T-helper 2 cell treated with Interferon-gamma antibody and Interleukin-4, amounts not matched to agents 100 ng/mL and 5 ng/mL, for 36 hours (primary cell): ENCODE measurements around the gene SND1. TPM values are rescaled to one million over a fixed set of nuclear protein-coding genes. Genes with fewer than 3 reads are reported as not detected.

Source experiments
- intact Hi-C: fragments of 100-400 bp; cut with micrococcal nuclease; formaldehyde crosslinking; loops from one replicate; pipeline ENCODE4 v1.15.1; 2023
- total RNA-seq: library from RNA; stranded (reverse); gene quantifications from 2 replicates; pipeline ENCODE4 v1.2.3, GENCODE V29; 2022

The SND1 gene
- total RNA-seq, 1 donor from 2014 or later = 275 TPM

DNA sequence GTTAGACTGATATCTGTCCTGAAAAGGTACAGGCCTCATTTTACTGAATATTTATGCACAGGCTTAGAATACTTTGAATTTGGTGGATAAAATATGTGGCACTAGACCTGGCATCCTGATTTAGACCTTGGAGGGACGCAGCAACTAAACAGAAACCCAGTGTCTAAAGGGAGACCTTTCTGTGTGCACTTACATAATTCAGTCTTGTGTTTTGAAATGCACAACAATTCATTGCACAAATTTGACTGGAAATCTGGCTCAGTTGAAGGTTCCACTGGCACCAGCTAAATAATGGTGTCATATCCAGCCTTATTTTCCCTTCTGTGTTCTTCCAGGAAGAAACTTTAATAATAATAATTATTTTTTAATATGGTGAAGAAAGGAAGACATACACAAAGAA is 142.1 kb downstream of the SND1 start:
- intact Hi-C loops = no loop called here

- intact Hi-C loops = no loop called here
Observed at GRCh38 chr7:127794551-127794950, 142.6 kb downstream of the SND1 start.

GRCh38 chr7:127798023-127798422 is 146.0 kb downstream of the SND1 start:
- intact Hi-C loops = no loop called here

DNA sequence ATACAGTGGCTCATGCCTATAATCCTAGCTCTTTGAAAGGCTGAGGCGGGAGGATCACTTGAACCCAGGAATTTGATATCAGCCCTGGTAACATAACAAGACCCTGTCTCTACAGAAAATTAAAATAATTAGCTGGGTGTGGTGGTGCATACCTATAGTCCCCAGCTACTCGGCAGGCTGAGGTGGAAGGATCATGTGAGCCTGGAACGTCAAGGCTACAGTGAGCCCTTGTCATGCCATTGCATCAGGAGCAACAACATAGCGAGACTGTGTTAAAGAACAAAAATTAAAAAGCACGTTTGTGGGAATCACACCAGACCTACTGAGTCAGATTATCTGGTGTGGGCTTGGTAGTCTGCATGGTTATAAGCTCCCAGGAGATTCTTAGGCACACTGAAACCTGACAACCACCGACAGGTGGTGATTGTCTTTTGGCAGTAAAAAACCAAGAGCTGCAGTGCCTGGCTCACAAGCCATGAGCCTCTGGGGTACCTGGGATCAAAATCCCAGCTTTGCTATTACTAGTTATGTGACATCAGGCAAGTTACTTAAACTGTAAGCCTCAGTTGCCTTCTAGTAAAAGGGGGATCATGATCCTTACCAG is 146.9 kb downstream of the SND1 start:
- intact Hi-C loops = no loop called here

DNA sequence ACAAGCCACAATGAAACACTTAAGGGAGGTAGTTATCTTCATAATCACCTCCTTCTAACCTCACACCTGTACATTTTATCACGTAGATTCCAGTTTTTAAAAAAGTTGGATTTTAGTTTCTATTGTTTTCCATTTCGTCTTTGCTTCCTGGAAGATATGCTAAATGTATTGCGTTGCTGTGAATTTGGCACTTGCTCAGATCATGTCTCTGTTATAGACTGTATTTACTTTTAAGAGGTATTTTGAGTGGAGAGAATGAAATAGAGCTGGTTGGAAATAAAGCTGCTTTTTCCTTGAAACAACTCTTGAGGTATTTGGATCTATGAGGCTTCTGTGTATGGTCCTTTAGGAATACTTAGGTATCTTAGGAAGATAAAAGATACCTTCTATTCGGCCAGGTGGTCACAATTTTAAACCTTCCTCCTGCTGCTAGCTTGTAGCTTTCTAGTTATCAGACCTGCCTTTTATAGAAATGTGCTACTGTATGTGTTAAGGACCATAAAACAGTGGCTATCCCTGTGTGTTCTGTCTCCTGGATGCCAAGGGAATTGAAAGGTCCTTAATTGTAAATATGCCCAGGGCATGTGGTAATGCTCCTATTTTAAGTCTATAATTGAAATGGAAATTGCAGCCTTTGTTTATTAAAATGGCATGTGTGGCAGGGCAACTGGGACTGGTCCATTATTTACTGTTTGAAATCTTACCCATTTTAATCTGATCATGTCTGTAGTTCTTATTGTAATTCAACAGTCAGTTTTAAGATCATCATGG is 147.7 kb downstream of the SND1 start:
- intact Hi-C loops = no loop called here

DNA sequence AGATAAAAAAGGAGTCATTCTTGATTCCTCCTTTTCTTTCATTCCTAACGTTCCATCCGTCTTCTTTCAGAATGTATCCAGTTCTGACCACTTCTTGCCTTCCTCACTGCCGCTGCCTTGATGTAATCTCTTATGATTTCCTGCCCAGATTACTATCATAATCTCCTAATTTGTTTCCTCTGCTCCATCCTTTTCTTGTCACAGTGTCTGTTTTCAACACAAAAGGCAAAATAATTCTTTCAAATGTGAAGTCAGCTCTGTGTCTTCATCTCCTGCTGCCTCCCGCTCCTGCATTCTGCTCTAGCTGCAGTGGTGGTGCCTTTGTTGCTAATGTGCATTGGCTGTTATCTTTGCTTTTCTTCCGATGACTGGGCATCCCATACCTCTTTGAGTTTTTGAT is 150.9 kb downstream of the SND1 start:
- intact Hi-C loops = no loop called here

DNA sequence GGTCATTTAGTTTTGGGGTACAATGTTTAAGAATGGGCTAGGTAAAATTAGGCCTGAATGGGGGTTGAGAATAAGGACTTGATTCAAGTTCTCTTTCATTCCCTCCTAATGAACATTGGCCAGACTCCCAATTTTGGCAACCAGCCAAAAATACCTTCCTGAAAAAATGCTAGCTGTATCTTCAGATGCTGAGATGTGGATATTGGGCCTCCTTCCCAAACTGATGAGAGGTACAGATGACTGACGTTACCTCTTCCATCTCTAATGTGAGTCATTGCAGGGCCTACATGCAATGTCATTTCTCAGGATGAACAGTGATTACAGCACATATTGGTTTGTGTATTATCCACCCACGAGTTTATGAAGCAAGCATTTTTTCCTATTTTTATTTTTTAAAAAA is 151.6 kb downstream of the SND1 start:
- intact Hi-C loops = no loop called here

- intact Hi-C loops = no loop called here
Observed at GRCh38 chr7:127807340-127807739, 155.3 kb downstream of the SND1 start.

- intact Hi-C loops = no loop called here
Observed at GRCh38 chr7:127807829-127808228, 155.8 kb downstream of the SND1 start.

- intact Hi-C loops = no loop called here
Observed at GRCh38 chr7:127809261-127809702, 157.3 kb downstream of the SND1 start.

DNA sequence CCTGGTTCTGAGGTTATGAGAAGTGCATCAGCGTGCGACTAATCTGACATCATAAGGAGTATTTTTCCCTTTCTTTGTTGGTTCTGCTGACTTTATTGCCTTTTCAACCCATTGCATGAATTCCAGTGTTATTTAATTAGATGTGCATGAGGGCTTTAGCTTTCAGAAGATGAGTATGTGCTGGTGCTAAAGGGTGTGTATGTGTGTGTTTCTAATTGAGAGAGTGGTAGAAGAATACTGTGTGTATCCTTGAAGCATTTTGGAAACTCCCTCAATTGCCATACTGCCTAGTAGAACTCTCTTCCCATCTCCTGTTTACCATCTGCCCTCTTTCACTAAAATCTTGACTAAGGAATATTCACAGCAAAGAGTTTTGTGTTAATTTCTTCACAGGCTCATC is 158.1 kb downstream of the SND1 start:
- intact Hi-C loops = no loop called here

GRCh38 chr7:127810696-127811660 is 159.0 kb downstream of the SND1 start:
- intact Hi-C loops = no loop called here

- intact Hi-C loops = no loop called here
Observed at GRCh38 chr7:127812540-127812939, 160.5 kb downstream of the SND1 start.

DNA sequence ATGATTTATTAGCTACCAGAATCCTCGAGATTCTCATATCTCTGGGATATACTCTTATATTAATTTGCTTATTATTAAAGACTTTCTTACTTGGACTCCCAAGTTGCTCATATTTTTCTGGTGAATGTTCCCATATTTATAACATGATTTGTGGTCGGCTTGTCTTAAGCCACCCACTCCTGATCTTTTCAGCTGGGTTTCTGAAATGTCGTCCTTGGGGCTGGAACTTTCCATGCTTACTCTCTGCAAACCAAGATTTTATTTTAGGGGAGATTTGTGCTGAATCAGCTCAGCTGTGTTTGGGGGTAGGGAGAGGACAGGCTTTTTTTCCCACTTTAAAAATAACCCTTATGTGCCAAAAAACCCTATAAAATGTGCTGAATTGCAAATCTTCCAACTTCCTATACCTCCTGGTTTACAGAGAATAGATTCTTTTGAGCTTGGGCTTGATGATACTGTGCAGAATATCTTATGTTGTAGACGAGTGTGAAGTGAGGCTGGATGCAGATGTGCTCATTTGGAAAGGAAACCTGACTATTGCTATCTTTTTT is 162.1 kb downstream of the SND1 start:
- intact Hi-C loops = no loop called here

DNA sequence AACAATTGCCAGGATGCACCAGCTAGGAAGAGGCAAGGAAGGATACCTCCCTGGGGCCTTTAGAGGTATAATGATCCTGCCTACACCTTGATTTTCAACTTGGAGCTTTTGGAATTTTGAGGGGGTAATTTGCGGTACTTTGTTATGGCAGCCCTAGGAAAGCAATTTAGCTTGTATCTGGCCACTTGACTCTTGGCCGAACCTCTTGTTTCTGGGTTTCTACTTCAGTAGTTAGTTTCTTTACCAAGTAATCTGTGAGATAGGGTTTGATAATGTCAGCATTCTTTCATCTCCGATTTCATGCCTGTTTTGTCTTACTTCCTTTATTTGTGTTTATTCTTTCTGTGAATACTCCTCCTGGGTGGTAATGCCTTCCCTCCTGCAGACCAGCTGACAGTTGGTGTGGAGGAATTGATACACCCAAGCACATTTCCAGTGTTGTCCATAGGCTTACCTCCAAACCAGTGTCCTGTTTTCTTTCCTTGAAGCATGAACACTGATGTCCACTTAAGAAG is 163.7 kb downstream of the SND1 start:
- intact Hi-C loops = no loop called here

- intact Hi-C loops = no loop called here
Observed at GRCh38 chr7:127816354-127817190, 164.6 kb downstream of the SND1 start.

- intact Hi-C loops = no loop called here
Observed at GRCh38 chr7:127817466-127817865, 165.5 kb downstream of the SND1 start.

DNA sequence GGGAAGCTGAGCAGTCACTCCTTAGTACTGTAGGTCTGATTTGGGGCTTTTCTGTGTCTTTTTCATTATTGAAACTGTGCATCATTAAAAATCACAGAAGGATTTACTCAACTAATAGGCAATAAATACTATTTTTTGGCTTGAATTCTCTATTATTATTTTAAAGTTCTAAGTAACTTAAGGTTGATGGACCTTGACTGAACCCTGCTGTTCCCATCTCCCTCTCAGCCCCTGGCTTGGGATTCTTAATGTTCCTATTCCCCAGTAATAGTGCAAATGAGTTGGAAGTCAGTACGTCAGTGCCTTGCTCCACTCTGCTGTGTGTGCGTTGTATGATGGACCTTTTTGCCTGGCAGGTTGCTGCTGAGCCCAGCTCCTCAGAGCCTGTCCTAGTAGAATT is 166.3 kb downstream of the SND1 start:
- intact Hi-C loops = no loop called here

- intact Hi-C loops = no loop called here
Observed at GRCh38 chr7:127819975-127820731, 168.2 kb downstream of the SND1 start.

DNA sequence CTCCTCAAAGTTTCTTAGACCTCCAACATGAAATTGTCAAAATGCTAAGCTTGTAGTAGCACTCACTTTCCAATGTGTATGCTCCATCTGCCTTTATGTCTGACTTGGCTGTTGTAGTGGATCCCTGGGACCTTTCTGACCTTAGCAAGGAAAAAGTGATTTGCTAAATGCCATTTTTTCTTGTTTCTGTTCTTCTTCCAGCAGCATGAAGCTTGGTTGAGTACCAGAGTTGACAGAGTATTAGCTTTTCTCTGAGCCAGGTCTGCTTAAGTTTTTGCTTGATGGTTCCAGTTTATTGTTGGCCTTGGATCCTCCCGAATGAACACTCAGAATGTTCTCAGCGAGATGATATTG is 168.7 kb downstream of the SND1 start:
- intact Hi-C loops = no loop called here
